Muscle of leg (tissue), 11 donors: ENCODE data around the gene RABL6. TPM values are rescaled to one million over a fixed set of nuclear protein-coding genes. Genes with fewer than 3 reads are reported as not detected.
"Not testable (repeated sequence)": the region's sequence is repeated elsewhere in the genome, so short reads cannot be mapped to it uniquely, and the experiment has no call there.

ENCODE experiments used
- DNase-seq: peaks from one replicate; pipeline ENCODE4 v3.0.0; 2013
- H3K27ac ChIP-seq: one replicate; pipeline ENCODE4 v1.5.1; 2013; ENCODE audit warnings: mild to moderate bottlenecking, low read length, control low read depth
- H3K27me3 ChIP-seq: one replicate; pipeline ENCODE4 v1.6.1; 2013; ENCODE audit warnings: low read length; ENCODE audit not compliant: control insufficient read depth, insufficient read depth
- H3K36me3 ChIP-seq: one replicate; pipeline ENCODE4 v1.6.1; 2013; ENCODE audit warnings: low read length; ENCODE audit not compliant: control insufficient read depth, insufficient read depth
- H3K4me1 ChIP-seq: one replicate; pipeline ENCODE4 v1.6.1; 2013; ENCODE audit warnings: low read length; ENCODE audit not compliant: control insufficient read depth, insufficient read depth
- H3K4me3 ChIP-seq: one replicate; pipeline ENCODE4 v1.5.1; 2013; ENCODE audit warnings: low read length, control low read depth
- H3K9me3 ChIP-seq: replicated peaks from 2 replicates; pipeline ENCODE4 v1.6.1; 2013; ENCODE audit warnings: low read depth, low read length; ENCODE audit not compliant: control insufficient read depth
- WGBS: methylation state at CpG from one replicate; pipeline ENCODE4 v1.1.5; 2013; ENCODE audit warnings: missing lambda C conversion rate; ENCODE audit not compliant: insufficient coverage; 5-methylcytosine and 5-hydroxymethylcytosine counted together
- polyA plus RNA-seq, 8 donors: library from polyadenylated mRNA; unstranded; fragments of 120-200 nt; gene quantifications; one replicate each; pipeline versions ENCODE4 v1.2.1 to v1.2.3, GENCODE V29; 2013; ENCODE audit warnings: inconsistent platforms in 1 of 8, low replicate concordance in 1 of 8; ENCODE audit not compliant: insufficient read length in 8 of 8, insufficient read depth in 1 of 8
- total RNA-seq: library from RNA; stranded (reverse); fragments of 120-200 nt; gene quantifications from one replicate; pipeline ENCODE4 v1.2.4, GENCODE V29; 2013

The RABL6 gene
- total and polyA plus RNA-seq, 9 donors: 37.6 to 66.0 (median 60.8) TPM

- Histone ChIP-seq H3K9me3 (no peaks in the 10 kb centered on the region), H3K27ac (no peak overlapping the region), H3K4me3 (no peak overlapping the region), H3K27me3 (no peaks in the 10 kb centered on the region), H3K4me1 (peaks cover 33% of the 10 kb centered on the region), H3K36me3 (peaks cover 38% of the 10 kb centered on the region)
- no peak for DNase-seq
- 61% methylated on average over 5 of the region's 9 CpGs for WGBS
These were observed 52.8 kb downstream of the RABL6 start for GRCh38 chr9:136860529-136860928.

GRCh38 chr9:136860933-136861873 lies 53.5 kb downstream of the RABL6 start:
- H3K4me3 ChIP-seq: no peak overlapping the region
- peaks cover 26% of the 10 kb centered on the region for H3K4me1 ChIP-seq
- no peak for DNase-seq
- H3K9me3 ChIP-seq: no peaks in the 10 kb centered on the region
- H3K36me3 ChIP-seq: peaks cover 38% of the 10 kb centered on the region
- WGBS: 87% methylated on average over 20 of the region's 22 CpGs
- H3K27ac ChIP-seq: no peak overlapping the region
- H3K27me3 ChIP-seq: no peaks in the 10 kb centered on the region

DNA sequence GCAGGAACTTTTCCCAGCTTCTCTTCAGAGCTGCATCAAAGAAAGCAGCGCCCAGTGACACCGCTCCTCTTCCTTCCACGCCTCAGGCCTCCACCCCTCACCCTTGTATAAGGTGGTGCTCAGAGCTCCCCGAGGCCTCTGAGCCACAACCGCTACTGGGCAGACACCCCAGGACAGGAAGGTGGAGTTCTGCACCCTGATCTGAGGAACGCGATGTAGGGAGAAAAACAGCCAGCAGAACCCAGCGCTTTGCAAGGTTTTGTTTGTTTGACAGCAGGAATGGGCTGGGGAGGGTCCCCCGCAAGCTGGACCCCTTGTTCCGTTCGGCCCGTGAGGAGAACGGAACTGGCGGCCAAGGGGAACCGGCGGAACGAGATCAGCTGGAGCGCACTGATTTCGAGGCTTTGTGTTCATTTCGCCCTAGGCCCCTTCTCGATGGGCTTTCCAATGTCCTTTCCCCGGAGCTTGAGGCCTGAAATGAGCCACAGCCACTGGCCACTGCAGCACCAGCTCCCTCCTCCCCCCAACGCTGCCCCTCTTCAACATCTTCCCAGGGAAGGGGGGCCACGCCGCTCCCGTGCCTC lies 54.2 kb downstream of the RABL6 start:
- H3K27ac ChIP-seq: no peak overlapping the region
- no peaks in the 10 kb centered on the region for H3K9me3 ChIP-seq
- DNase-seq: no peak
- peaks cover 29% of the 10 kb centered on the region for H3K4me1 ChIP-seq
- H3K27me3 ChIP-seq: no peaks in the 10 kb centered on the region
- no peak overlapping the region for H3K4me3 ChIP-seq
- 92% methylated on average over 21 of the region's 26 CpGs for WGBS
- peaks cover 38% of the 10 kb centered on the region for H3K36me3 ChIP-seq

DNA sequence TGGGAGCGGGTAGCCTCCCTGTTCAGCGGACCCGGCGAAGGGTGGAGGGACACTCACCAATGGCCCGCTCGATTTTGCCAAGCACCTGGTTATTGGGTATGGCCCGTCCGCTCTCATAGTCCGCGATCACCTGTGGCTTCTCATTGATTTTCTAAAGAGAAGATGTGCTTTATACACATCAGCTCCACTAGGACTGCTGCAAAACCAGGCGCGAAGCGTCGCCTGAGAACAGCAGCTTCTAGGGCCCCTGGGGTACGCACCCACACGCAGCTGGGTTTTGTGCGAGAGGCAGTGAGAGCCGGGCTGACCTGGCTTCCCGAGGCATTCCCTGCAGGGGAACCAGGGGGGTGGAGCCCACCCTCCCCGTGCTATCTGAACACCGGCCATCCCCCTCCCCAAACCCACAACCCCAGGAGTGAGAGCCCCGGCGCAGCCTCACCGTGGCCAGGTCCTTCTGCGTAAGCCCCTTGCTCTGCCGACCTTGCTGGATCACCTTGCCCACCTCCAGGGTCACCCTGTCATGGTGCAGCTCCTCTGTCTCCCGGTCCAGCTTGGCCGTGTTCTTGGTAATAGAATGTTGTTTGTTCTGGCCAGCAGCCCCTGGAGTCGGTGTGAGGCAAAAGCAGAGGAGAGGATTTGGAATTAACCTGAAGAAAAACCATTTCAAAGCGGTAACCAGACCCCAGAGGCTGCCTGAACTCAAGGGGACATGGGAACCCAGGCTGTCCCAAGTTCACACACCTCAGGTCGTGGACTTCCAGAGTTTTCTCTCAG lies 55.3 kb downstream of the RABL6 start:
- H3K4me3 ChIP-seq: no peak overlapping the region
- peaks cover 26% of the 10 kb centered on the region for H3K4me1 ChIP-seq
- DNase-seq: no peak
- H3K27me3 ChIP-seq: no peaks in the 10 kb centered on the region
- whole genome bisulfite sequencing: 87% methylated on average over 19 of the region's 31 CpGs
- no peak overlapping the region for H3K27ac ChIP-seq
- H3K9me3 ChIP-seq: no peaks in the 10 kb centered on the region
- H3K36me3 ChIP-seq: peaks cover 38% of the 10 kb centered on the region

- Histone ChIP-seq H3K4me1 (peaks cover 25% of the 10 kb centered on the region), H3K9me3 (no peaks in the 10 kb centered on the region), H3K4me3 (no peak overlapping the region), H3K36me3 (peaks cover 38% of the 10 kb centered on the region), H3K27ac (no peak overlapping the region), H3K27me3 (no peaks in the 10 kb centered on the region)
- no peak for DNase-seq
- 88% methylated on average over 12 of the region's 12 CpGs for WGBS
These were observed 56.0 kb downstream of the RABL6 start for GRCh38 chr9:136863623-136864273.

DNA sequence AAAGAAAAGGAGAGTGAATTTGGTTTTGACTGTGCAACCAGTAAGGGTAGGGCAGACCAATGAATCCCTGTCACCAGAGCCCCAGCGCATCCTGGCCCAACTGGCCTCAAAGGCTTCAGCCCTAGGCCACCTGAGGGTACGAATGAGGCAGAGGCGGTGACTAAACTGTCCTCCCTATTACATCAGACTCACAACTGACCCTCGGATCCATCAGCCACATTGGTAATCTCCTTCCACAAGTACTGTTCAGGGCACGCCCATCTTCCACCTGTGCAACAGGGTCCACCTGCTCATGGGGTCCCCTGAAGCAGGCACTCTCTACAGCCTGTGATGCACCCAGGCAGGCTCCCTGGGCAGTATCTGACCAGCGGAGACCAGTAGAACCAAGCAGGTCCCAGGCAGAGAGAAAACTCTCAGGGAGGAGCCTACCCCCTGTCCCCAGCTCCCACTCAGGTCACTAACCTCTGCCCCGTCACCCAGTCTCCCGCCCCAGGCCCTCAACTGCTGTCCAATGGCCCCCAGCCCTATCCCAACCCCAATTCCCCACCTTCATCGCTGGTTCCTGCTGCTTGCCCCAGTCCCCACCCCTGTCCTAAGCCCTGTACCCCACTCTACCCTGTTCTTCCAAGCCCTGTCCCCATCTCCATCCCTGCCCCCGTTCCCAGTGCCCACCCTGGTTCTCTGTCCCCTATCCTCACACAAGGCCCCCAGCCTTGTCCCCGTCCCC lies 57.5 kb downstream of the RABL6 start:
- peak overlapping the region; percentile 76 for H3K4me3 ChIP-seq
- no peaks in the 10 kb centered on the region for H3K9me3 ChIP-seq
- H3K4me1 ChIP-seq: peaks cover 13% of the 10 kb centered on the region
- DNase-seq: no peak
- H3K27ac ChIP-seq: peak overlapping the region; percentile 35
- no peaks in the 10 kb centered on the region for H3K27me3 ChIP-seq
- 53% methylated on average over 11 of the region's 11 CpGs for WGBS
- H3K36me3 ChIP-seq: peaks cover 38% of the 10 kb centered on the region

- Histone ChIP-seq H3K27me3 (no peaks in the 10 kb centered on the region), H3K9me3 (no peaks in the 10 kb centered on the region), H3K36me3 (peaks cover 34% of the 10 kb centered on the region), H3K27ac (peak overlapping the region; percentile 65), H3K4me1 (peaks cover 13% of the 10 kb centered on the region), H3K4me3 (peak overlapping the region; percentile 76)
- peak; percentile 23 for DNase-seq
- 0% methylated on average over 16 of the region's 20 CpGs for WGBS
These were observed 58.0 kb downstream of the RABL6 start for GRCh38 chr9:136865768-136866103.

DNA sequence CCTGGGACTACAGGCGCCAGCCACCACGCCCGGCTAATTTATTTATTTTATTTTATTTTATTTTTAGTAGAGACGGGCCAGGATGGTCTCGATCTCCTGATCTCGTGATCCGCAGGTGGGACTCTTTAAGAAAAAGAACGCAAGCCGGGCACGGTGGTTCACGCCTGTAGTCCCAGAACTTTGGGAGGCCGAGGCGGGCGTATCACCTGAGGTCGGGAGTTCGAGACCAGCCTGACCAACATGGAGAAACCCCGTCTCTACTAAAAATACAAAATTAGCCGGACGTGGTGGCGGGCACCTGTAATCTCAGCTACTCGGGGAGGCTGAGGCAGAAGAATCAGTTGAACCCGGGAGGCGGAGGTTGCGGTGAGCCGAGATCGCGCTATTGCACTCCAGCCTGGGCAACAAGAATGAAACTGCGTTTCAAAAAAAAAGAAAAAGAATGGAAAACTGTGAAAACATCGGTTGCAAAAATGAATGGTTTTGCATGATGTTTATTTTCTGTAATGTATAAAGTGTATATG lies 59.2 kb downstream of the RABL6 start:
- WGBS: 96% methylated on average over 15 of the region's 29 CpGs
- H3K27ac ChIP-seq, H3K27me3 ChIP-seq, H3K9me3 ChIP-seq, DNase-seq: not testable (repeated sequence)
- peaks cover 23% of the 10 kb centered on the region for H3K36me3 ChIP-seq
- H3K4me1 ChIP-seq: peaks cover 13% of the 10 kb centered on the region
- H3K4me3 ChIP-seq: peak overlapping the region; percentile 57

DNA sequence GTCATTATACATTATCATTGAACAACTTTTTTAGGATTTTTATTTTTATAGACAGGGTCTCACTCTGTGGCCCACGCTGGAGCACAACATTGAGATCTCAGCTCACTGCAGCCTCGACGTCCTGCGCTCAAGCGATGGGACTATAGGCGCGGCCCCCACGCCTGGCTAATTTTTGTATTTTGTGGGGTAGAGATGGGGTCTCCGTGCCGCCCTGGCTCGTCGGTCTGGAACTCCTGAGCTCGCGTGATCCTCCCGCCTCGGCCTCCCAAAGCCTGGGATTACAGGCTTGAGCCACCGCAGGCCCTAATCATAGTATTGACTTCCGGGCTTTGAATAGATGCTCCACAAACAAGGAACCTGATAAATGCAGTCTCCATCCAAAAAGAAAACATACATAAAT lies 59.7 kb downstream of the RABL6 start:
- H3K4me3 ChIP-seq: no peak overlapping the region
- no peak for DNase-seq
- H3K4me1 ChIP-seq: peaks cover 13% of the 10 kb centered on the region
- WGBS: 96% methylated on average over 7 of the region's 18 CpGs
- no peak overlapping the region for H3K27ac ChIP-seq
- peaks cover 18% of the 10 kb centered on the region for H3K36me3 ChIP-seq
- H3K9me3 ChIP-seq: peaks cover 2% of the 10 kb centered on the region
- H3K27me3 ChIP-seq: no peaks in the 10 kb centered on the region
